ENCODE data around the gene JADE3.

The JADE3 gene

GRCh38 chrX:47091149-47091775, 179.0 kb downstream of the JADE3 start:
- TF ChIP-seq REST (IDR thresholded peaks at IDR 0.05; ENCODE audit: insufficient replicate concordance, low read depth) (no peak), SPI1 (IDR thresholded peaks at IDR 0.05; ENCODE audit: borderline replicate concordance, low read depth) (no peak), POLR2AphosphoS5 (IDR thresholded peaks at IDR 0.05; ENCODE audit: low read depth) (no peak), CTCF (IDR thresholded peaks at IDR 0.05; ENCODE audit: insufficient read depth, low read length) (no peak)
- peak overlapping the region; percentile 8; the same call in 1 of the 2 replicates for H3K27ac ChIP-seq (replicated peaks)
- DNase-seq (ENCODE audit: low read depth in 1 of 2, low spot score in 1 of 2) = peak; percentile 5 to 32
- no peak overlapping the region for H3K4me3 ChIP-seq (replicated peaks; ENCODE audit: insufficient read depth, low read length)
- H3K27me3 ChIP-seq (ENCODE audit: insufficient read depth, poor library complexity, severe bottlenecking) = peaks cover 3% of the 10 kb centered on the region

GRCh38 chrX:47093248-47093647, 181.0 kb downstream of the JADE3 start:
- Histone ChIP-seq H3K27ac (replicated peaks) (no peak overlapping the region), H3K27me3 (ENCODE audit: insufficient read depth, poor library complexity, severe bottlenecking) (peaks cover 3% of the 10 kb centered on the region), H3K4me3 (replicated peaks; ENCODE audit: insufficient read depth, low read length) (no peak overlapping the region)
- TF ChIP-seq SPI1 (IDR thresholded peaks at IDR 0.05; ENCODE audit: borderline replicate concordance, low read depth) (no peak), POLR2AphosphoS5 (IDR thresholded peaks at IDR 0.05; ENCODE audit: low read depth) (no peak), GABPA (IDR thresholded peaks at IDR 0.05; ENCODE audit: low read depth) (no peak), REST (IDR thresholded peaks at IDR 0.05; ENCODE audit: insufficient replicate concordance, low read depth) (no peak), CTCF (IDR thresholded peaks at IDR 0.05; ENCODE audit: insufficient read depth, low read length) (no peak)
- DNase-seq (ENCODE audit: low read depth in 1 of 2, low spot score in 1 of 2) = peak in 1 of 2 experiments; percentile 13

- H3K4me3 ChIP-seq (replicated peaks; ENCODE audit: insufficient read depth, low read length) = no peak overlapping the region
- no peak overlapping the region for H3K27ac ChIP-seq (replicated peaks)
- peaks cover 3% of the 10 kb centered on the region for H3K27me3 ChIP-seq (ENCODE audit: insufficient read depth, poor library complexity, severe bottlenecking)
- no peak for TF ChIP-seq GABPA (IDR thresholded peaks at IDR 0.05; ENCODE audit: low read depth)
- TF ChIP-seq CTCF (IDR thresholded peaks at IDR 0.05; ENCODE audit: insufficient read depth, low read length) = no peak
- no peak for TF ChIP-seq POLR2AphosphoS5 (IDR thresholded peaks at IDR 0.05; ENCODE audit: low read depth)
- TF ChIP-seq SPI1 (IDR thresholded peaks at IDR 0.05; ENCODE audit: borderline replicate concordance, low read depth) = no peak
- TF ChIP-seq REST (IDR thresholded peaks at IDR 0.05; ENCODE audit: insufficient replicate concordance, low read depth) = no peak
- no peak for DNase-seq (ENCODE audit: low read depth in 1 of 2, low spot score in 1 of 2)
Measured at GRCh38 chrX:47093860-47094259, 181.6 kb downstream of the JADE3 start.
